SHP77 treated with DMSO at 0.1 percent for 48 hours (cell line): ENCODE data around the gene CABP1.
A peak's percentile ranks its signal among the peaks of the same experiment; 100 is the strongest.
"Not testable (repeated sequence)": the region's sequence is repeated elsewhere in the genome, so short reads cannot be mapped to it uniquely, and the experiment has no call there.

ENCODE experiments used
- DNase-seq: peaks from one replicate; lab custom pipeline; 2025; lab: John Stamatoyannopoulos, UW

CABP1 gene

DNA sequence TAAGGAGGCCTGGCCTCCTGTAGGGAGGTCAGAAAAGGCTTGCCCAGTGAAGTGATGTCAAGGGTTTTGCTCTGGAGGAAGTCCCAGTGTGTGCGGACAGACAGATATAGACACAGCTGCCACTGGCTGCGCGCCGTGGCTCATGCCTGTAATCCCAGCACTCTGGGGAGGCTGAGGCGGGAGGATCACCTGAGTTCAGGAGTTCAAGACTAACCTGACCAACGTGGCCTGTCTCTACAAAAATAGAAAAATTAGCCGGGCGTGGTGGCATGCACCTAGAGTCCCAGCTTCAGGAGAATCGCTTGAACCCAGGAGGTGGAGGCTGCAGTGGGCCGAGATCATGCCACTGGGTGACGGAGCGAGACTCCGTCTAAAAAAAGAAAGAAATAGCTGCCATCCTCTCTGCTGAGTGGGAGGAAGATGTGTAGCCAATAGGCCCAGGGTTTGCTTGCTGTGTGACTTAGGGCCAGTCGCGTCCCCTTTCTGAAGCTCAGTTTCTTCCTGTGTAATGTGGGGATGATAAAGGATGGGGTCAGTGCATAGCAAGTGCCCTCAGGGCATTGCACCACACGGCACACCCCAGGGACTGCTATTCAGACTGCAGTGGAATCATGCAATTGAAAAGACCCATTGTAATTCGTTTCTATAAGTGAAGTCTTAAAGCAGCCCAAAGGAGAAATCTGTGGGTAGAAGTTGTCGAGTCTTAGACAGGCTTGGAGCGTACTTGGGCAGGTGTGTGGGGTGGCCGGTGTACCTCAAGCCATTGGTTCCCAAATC is 27.9 kb downstream of the CABP1 start:
- no peak for DNase-seq

DNA sequence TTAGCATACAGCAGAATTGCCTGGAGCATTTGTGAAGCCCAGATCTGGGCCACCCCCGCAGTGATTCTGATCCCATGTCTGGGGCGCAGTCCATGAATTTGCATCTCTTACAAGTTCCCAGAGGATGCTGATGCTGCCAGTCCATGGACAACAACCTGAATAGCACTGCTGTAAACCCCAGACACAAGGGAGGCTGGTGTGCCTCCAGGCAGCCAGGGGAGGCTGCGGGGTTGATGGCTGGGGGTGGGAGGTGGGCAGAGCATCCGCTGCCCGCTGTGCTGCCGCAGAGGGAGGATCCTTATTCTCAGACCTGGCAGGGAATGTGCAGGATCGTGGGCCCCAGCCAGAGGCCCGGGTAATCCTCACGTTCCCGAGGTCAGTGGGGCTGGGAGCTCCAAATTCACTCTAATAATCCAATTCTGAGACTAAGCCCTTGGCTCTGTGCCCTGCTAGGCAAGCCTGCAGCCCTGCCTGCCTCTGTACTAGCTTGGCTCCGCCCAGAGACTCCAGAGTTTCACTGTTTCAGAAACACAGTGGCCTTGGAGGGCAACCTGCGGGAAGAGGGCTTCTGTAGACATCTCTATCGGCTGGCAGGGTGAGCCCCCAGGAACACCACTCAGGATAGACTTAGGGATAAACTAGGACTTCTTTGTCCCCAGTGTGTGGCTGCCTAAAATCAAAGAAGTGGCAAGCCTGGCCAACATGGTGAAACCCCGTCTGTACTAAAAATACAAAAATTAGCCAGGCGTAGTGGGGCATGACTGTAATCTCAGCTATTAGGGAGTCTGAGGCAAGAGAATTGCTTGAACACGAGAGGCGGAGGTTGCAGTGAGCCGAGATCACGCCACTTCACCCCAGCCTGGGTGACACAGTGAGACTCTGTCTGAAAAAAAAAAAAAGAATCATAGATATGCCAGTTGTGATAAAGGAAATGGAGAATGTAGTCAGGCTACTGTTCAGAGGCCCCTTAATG is 28.7 kb downstream of the CABP1 start:
- no peak for DNase-seq

GRCh38 chr12:120670237-120670636 is 29.8 kb downstream of the CABP1 start:
- DNase-seq, result not testable (repeated sequence)

GRCh38 chr12:120670667-120671066 is 30.2 kb downstream of the CABP1 start:
- DNase-seq, result no peak

GRCh38 chr12:120674097-120674636 is 33.7 kb downstream of the CABP1 start:
- DNase-seq, result no peak

DNA sequence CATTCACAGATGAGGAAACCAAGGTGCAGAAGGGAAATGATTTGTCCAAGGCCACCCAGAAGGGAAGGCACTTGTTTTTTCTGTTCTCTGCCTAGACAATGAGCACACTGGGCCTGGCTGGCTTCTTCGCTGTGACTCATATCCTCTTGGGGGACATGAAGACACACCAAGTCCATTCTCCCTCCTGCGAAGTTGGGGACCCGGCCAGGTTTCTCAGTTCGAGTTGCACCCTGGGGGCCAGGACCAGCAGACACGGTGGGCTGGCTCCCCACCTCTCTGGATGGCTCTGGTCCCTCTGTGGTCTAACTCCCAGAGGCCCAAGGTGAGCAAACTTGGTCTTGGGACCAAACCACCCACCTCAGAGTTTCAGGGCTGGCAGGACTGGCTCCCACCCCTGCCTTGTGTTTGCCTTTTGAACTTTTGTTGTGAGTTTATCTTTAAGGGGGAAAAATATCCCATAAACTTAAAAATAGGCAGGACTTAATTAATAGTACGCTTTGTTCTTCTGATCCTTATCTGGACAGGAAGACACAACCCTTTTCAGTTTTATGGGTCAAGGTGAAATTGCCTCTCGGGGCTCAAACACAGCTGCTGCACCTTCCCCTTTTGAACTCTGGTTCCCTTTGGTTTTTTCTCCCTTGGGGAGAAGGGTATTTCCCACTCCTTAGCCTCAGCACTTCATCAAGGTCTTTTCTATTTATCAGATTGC is 37.5 kb downstream of the CABP1 start:
- no peak for DNase-seq

DNA sequence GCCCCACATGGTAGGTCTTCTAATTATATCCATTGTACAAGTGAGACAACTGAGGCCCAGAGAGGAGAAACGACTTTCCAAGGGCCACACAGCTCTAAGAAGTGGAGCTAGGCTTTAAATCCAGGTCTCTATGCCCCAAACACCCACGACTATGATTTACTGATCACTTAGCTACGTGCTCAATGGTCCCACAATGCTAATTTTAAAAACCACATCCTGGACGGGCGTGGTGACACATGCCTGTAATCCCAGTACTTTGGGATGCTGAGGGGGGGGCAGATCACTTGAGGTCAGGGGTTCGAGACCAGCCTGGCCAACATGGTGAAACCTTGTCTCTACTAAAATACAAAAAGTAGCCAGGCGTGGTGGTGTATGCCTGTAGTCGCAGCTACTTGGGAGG is 38.1 kb downstream of the CABP1 start:
- DNase-seq, result no peak

GRCh38 chr12:120680165-120680738 is 39.8 kb downstream of the CABP1 start:
- no peak for DNase-seq

- no peak for DNase-seq
These were observed 44.1 kb downstream of the CABP1 start for GRCh38 chr12:120684523-120684932.

- no peak for DNase-seq
These were observed 45.1 kb downstream of the CABP1 start for GRCh38 chr12:120685522-120685921.

DNA sequence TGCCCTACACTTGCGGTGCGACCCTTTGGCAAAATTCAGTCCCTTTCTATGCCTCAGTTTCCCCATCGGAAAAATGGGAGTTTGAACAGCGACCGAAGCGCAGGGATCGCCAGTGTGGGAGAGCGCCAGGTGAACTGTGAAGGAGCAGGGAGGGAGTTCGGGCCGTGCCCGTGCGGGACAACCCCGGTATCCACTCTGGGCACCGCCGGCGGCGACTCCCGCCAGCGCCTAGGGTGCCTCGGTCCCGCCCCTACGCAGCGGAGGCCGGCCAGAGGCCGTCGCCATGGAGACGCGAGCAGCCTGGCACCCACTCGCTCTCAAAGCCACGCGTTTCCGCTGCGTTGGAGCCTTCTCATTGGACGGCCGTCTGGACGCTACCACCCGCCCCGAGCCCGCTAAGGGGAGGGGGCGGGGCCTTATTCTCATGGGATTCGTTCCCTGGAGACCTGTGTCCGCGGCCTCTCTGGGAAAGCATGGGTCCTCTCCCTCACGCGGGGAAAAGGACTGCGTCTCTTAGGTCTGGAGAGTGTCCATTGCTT is 45.8 kb downstream of the CABP1 start:
- peak; percentile 96 for DNase-seq

DNA sequence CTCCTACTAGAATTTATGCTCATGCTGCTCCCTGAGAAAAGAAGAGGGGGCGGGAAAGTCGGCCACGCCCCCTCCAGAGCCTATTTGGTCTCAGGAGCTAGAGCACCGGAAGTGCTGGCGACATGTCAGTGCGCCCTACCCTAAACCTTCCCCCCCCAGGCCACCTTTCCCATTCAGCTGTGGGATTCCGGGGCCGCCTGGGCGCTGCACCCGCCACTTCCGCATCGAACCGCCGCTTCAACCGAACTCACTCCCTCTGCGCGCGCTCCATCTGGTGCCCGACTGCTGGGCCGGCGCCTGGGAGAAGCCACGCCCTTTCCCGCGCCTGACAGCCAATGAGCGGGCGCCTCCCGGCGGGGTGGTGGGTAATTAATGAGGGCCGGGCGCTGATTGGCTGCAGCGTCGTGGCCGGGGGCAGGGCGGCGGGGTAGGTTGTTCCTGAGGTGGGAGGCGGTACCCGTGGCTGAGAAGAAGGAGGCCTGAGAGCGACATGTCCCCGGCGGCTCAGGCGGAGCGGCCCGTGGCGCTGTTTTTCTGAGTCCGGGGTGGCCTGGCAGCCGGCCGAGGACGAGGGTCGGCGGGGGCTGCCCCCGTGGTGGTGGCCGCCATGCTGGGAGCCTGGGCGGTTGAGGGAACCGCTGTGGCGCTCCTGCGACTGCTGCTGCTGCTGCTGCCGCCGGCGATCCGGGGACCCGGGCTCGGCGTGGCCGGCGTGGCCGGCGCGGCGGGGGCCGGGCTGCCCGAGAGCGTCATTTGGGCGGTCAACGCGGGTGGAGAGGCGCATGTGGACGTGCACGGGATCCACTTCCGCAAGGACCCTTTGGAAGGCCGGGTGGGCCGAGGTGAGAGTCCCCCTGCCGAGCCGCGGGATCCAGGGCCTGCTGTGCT is 46.5 kb downstream of the CABP1 start, which contains the start of gene MLEC:
Gene MLEC (plus strand): TSS at position 460 of the 888 bp plus-strand sequence. CDS start 148 bp downstream, at position 608.
- DNase-seq, result peak; percentile 97

DNA sequence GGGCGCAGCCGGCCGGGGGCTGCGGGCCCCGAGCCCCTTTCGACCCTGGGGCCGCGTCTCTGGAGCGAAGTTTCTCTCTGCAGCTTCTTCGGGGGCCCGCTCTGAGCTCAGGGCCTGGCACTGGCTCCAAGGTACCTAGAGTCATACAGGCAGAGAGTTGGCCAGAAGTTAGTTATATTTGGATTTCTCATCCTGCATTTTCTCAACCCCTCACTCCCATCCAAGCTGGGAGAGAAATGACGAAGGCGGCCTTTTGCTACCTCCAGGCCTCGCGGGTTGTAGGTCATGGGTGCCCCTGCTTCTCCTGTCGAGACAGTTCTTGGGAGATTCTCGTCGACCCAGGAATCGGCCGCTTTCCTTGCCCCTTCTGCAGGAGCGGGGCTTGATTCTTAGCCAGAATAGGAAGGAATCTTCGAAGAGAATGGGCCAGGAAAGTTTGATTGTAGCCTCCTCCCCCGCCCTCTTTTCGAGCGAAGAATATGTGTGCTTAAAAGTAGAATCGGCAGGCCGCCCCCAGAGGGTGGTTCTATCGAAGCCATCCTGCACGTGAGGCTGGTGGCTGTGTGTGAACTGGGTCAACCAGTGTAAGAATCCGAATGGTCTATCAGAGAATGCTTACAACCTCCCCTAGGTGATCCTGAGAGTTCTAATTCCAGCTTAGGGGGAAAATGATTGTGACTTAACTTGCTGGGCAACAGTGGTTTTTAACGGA is 47.3 kb downstream of the CABP1 start:
- DNase-seq, result no peak

- DNase-seq, result peak; percentile 2
These were observed 48.2 kb downstream of the CABP1 start for GRCh38 chr12:120688527-120689071.

- no peak for DNase-seq
These were observed 49.1 kb downstream of the CABP1 start for GRCh38 chr12:120689397-120690082.

GRCh38 chr12:120690083-120690450 is 49.6 kb downstream of the CABP1 start:
- DNase-seq, result no peak

- no peak for DNase-seq
These were observed 50.6 kb downstream of the CABP1 start for GRCh38 chr12:120690978-120691377.

DNA sequence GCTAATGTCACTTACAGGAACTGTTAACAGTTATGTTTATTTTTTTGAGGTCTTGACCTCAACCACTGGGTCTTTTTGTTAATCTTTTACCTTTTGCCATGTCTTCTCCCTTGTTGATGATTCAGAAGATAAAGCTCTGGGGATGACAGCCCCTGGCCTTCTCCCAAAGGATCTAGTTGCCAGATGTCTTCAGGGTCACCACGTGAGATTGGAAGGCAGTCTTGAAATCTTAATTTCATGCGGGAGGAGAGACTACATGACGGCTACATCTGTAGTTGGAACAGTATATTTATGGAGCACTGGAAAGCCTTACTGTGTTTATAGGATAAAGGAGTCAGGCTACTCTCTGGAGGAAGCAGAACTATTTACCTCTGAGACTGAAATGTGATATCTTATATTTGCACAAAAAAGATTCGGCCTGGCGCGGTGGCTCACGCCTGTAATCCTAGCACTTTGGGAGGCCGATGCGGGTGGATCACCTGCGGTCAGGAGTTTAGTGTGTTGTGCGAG is 52.2 kb downstream of the CABP1 start:
- DNase-seq, result no peak
